ENCODE measurements around the gene KIAA1755.

KIAA1755 gene

GRCh38 chr20:38180781-38181180 is 79.8 kb downstream of the KIAA1755 start:
- no peak for DNase-seq (ENCODE audit: low read depth)

GRCh38 chr20:38179846-38180245 is 80.7 kb downstream of the KIAA1755 start:
- DNase-seq (ENCODE audit: low read depth), result no peak

- DNase-seq (ENCODE audit: low read depth), result no peak
Measured at GRCh38 chr20:38178581-38178980, 82.0 kb downstream of the KIAA1755 start.

GRCh38 chr20:38178065-38178491 is 82.5 kb downstream of the KIAA1755 start:
- DNase-seq (ENCODE audit: low read depth), result no peak

- no peak for DNase-seq (ENCODE audit: low read depth)
Measured at GRCh38 chr20:38177201-38177600, 83.3 kb downstream of the KIAA1755 start.

GRCh38 chr20:38175304-38176180 is 85.0 kb downstream of the KIAA1755 start:
- no peak for DNase-seq (ENCODE audit: low read depth)

- DNase-seq (ENCODE audit: low read depth), result no peak
Measured at GRCh38 chr20:38173237-38174156, 87.0 kb downstream of the KIAA1755 start.

GRCh38 chr20:38172408-38172807 is 88.1 kb downstream of the KIAA1755 start:
- no peak for DNase-seq (ENCODE audit: low read depth)

- no peak for DNase-seq (ENCODE audit: low read depth)
Measured at GRCh38 chr20:38171675-38172043, 88.9 kb downstream of the KIAA1755 start.

GRCh38 chr20:38170826-38171674 is 89.5 kb downstream of the KIAA1755 start:
- DNase-seq (ENCODE audit: low read depth), result no peak

- no peak for DNase-seq (ENCODE audit: low read depth)
Measured at GRCh38 chr20:38170219-38170825, 90.2 kb downstream of the KIAA1755 start.

GRCh38 chr20:38169636-38170193 is 90.8 kb downstream of the KIAA1755 start:
- no peak for DNase-seq (ENCODE audit: low read depth)

- no peak for DNase-seq (ENCODE audit: low read depth)
Measured at GRCh38 chr20:38168791-38169589, 91.5 kb downstream of the KIAA1755 start.

GRCh38 chr20:38167851-38168760 is 92.4 kb downstream of the KIAA1755 start:
- DNase-seq (ENCODE audit: low read depth), result no peak

- DNase-seq (ENCODE audit: low read depth), result no peak
Measured at GRCh38 chr20:38167328-38167850, 93.1 kb downstream of the KIAA1755 start.

GRCh38 chr20:38166703-38167233 is 93.8 kb downstream of the KIAA1755 start:
- DNase-seq (ENCODE audit: low read depth), result no peak

GRCh38 chr20:38165966-38166702 is 94.4 kb downstream of the KIAA1755 start:
- DNase-seq (ENCODE audit: low read depth), result no peak
